OCI-LY7 (cell line): Measurements from ENCODE around the gene FOXC2. TPM values are rescaled to one million over a fixed set of nuclear protein-coding genes. Genes with fewer than 3 reads are reported as not detected.

Experiments
- BruUV-seq: library from RNA; stranded (reverse); fragments of 400-500 nt; replicated peaks from 2 replicates; lab custom pipeline; 2021; lab: Mats Ljungman, UMichigan
- CTCF ChIA-PET: fragments of 300-600 bp; sonication (Branson Sonifier 250); formaldehyde crosslinking; loops from one replicate; lab custom pipeline; 2022; ENCODE audit warnings: antibody characterized with exemption; ENCODE audit not compliant: unreplicated experiment; lab: Charles Lee
- POLR2A ChIA-PET: fragments of 300-600 bp; sonication (Branson Sonifier 250); formaldehyde crosslinking; loops from one replicate; lab custom pipeline; 2022; ENCODE audit warnings: antibody characterized with exemption; lab: Charles Lee
- DNase-seq: peaks from one replicate; pipeline ENCODE4 v3.0.0-alpha.2; 2015; ENCODE audit warnings: low spot score
- H2AFZ ChIP-seq: fragments of 200-600 bp; sonication (generic), shearing (Covaris generic); 2 replicates; pipeline ENCODE4 v1.6.1; 2014; ENCODE audit warnings: mild to moderate bottlenecking, antibody characterized with exemption, low read length, moderate library complexity
- H3K27ac ChIP-seq: fragments of 200-600 bp; sonication (generic); 2 replicates; pipeline ENCODE4 v1.5.1; 2014; ENCODE audit warnings: mixed run types, low read depth, mild to moderate bottlenecking, moderate library complexity, low read length, inconsistent platforms; ENCODE audit not compliant: poor library complexity, severe bottlenecking
- H3K36me3 ChIP-seq: fragments of 200-600 bp; sonication (generic); 2 replicates; pipeline ENCODE4 v1.6.1; 2014; ENCODE audit warnings: mild to moderate bottlenecking, antibody characterized with exemption, low read length, moderate library complexity, mixed read lengths; ENCODE audit not compliant: insufficient read depth
- H3K4me1 ChIP-seq: fragments of 200-600 bp; sonication (generic); 2 replicates; pipeline ENCODE4 v1.5.1; 2014; ENCODE audit warnings: mild to moderate bottlenecking, low read length; ENCODE audit not compliant: insufficient read depth, poor library complexity, severe bottlenecking
- H3K4me2 ChIP-seq: fragments of 200-600 bp; sonication (generic); 2 replicates; pipeline ENCODE4 v1.6.1; 2014; ENCODE audit warnings: mild to moderate bottlenecking, low read length
- H3K4me3 ChIP-seq: fragments of 200-600 bp; sonication (generic); 2 replicates; pipeline ENCODE4 v1.5.1; 2014; ENCODE audit warnings: mild to moderate bottlenecking, low read depth, low read length; ENCODE audit not compliant: poor library complexity, severe bottlenecking
- H3K79me2 ChIP-seq: fragments of 200-600 bp; sonication (generic); 2 replicates; pipeline ENCODE4 v1.6.1; 2016; ENCODE audit warnings: low read depth, mild to moderate bottlenecking, low read length, moderate library complexity, mixed read lengths; ENCODE audit not compliant: insufficient read depth
- H3K9me2 ChIP-seq: fragments of 200-600 bp; sonication (generic); 2 replicates; pipeline ENCODE4 v1.6.1; 2016; ENCODE audit warnings: mild to moderate bottlenecking, low read length, mixed read lengths; ENCODE audit not compliant: insufficient read depth
- H3K9me3 ChIP-seq: fragments of 200-600 bp; sonication (generic); 2 replicates; pipeline ENCODE4 v1.6.1; 2014; ENCODE audit warnings: mild to moderate bottlenecking, mixed run types, low read length, mixed read lengths
- H4K20me1 ChIP-seq: fragments of 200-600 bp; sonication (generic); 2 replicates; pipeline ENCODE4 v1.6.1; 2014; ENCODE audit warnings: mild to moderate bottlenecking, antibody characterized with exemption, low read length, moderate library complexity, mixed read lengths; ENCODE audit not compliant: insufficient read depth
- CTCF ChIP-seq: fragments of 200-600 bp; sonication (generic); conservative IDR thresholded peaks from 2 replicates; pipeline ENCODE4 v1.5.1; 2014; ENCODE audit warnings: mild to moderate bottlenecking, antibody characterized with exemption, low read length, moderate library complexity, mixed read lengths
- EZH2phosphoT487 ChIP-seq: fragments of 200-600 bp; sonication (generic); IDR thresholded peaks from 2 replicates; pipeline ENCODE4 v1.6.1; 2018; ENCODE audit warnings: low read depth, borderline replicate concordance, mild to moderate bottlenecking, mixed run types, antibody characterized with exemption, low read length, moderate library complexity, mixed read lengths
- intact Hi-C: fragments of 100-400 bp; cut with micrococcal nuclease; formaldehyde crosslinking; loops from one replicate; pipeline ENCODE4 v1.10.0; 2022; ENCODE audit not compliant: unreplicated experiment
- total RNA-seq, 2 experiments: library from RNA; depleted of rRNA in 1 of 2; stranded (reverse); fragments of >200 nt in 1 of 2; shearing (Covaris generic) in 1 of 2; gene quantifications; 2 replicates each; pipeline ENCODE4 v1.2.3, GENCODE V29; 2014 to 2022

Gene FOXC2
- total RNA-seq, 2 experiments from 2014 or later = not detected

GRCh38 chr16:86597880-86598606, 31.4 kb downstream of the FOXC2 start:
- no peaks in the 10 kb centered on the region for H3K36me3 ChIP-seq
- H4K20me1 ChIP-seq = no peaks in the 10 kb centered on the region
- no peak for TF ChIP-seq EZH2phosphoT487
- no peak for TF ChIP-seq CTCF
- no TSS peak for BruUV-seq
- no peaks in the 10 kb centered on the region for H3K9me2 ChIP-seq
- intact Hi-C loops = no loop called here
- H3K4me2 ChIP-seq = no peak overlapping the region
- ChIA-PET POLR2A (no interaction called here), CTCF (no interaction called here)
- H2AFZ ChIP-seq = no peak overlapping the region
- no peaks in the 10 kb centered on the region for H3K9me3 ChIP-seq
- H3K79me2 ChIP-seq = no peaks in the 10 kb centered on the region
- no peak for DNase-seq
- H3K27ac ChIP-seq = no peak overlapping the region
- no peak overlapping the region for H3K4me3 ChIP-seq
- no peaks in the 10 kb centered on the region for H3K4me1 ChIP-seq

- Histone ChIP-seq H3K9me2 (no peaks in the 10 kb centered on the region), H3K4me1 (no peaks in the 10 kb centered on the region), H3K36me3 (no peaks in the 10 kb centered on the region), H3K9me3 (no peaks in the 10 kb centered on the region), H2AFZ (no peak overlapping the region), H3K79me2 (no peaks in the 10 kb centered on the region), H3K4me2 (no peak overlapping the region), H4K20me1 (no peaks in the 10 kb centered on the region), H3K4me3 (no peak overlapping the region), H3K27ac (no peak overlapping the region)
- no peak for DNase-seq
- no peak for TF ChIP-seq CTCF
- TF ChIP-seq EZH2phosphoT487 = no peak
- no TSS peak for BruUV-seq
- ChIA-PET POLR2A (no interaction called here), CTCF (no interaction called here)
- intact Hi-C loops = no loop called here
Measured at GRCh38 chr16:86598607-86599565, 32.3 kb downstream of the FOXC2 start.
